ENCODE results near the gene KRT73.

DNA sequence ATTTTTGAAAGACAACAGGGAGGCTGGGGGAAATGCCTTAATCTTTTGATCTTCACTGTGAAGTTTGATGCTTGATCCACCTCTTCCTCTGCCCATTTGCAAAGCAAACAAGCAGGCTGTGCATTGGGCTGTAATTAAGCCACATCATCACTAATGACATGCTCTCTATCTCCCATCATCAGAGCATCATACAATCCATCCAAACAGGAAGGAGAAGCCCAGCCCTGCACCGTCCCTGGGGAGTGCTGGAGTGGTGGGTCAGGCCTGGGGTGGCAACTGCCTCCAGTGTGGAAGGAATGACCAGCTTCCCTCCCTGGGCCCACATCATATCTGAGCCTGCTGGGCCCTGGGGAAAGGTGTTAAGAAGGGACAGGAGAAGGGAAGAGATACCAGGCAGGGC is 37.9 kb downstream of the KRT73 start:
- no peak for TF ChIP-seq POLR2A (IDR thresholded peaks at IDR 0.05; ENCODE audit: control extremely low read depth in 1 of 2, low read depth in 2 of 2, low read length in 2 of 2)
- TF ChIP-seq, protein P1, sequence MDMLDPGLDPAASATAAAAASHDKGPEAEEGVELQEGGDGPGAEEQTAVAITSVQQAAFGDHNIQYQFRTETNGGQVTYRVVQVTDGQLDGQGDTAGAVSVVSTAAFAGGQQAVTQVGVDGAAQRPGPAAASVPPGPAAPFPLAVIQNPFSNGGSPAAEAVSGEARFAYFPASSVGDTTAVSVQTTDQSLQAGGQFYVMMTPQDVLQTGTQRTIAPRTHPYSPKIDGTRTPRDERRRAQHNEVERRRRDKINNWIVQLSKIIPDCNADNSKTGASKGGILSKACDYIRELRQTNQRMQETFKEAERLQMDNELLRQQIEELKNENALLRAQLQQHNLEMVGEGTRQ (IDR thresholded peaks at IDR 0.05; ENCODE audit: low read length): no peak

All from H1 (cell line).